Brain microvascular endothelial cell (primary cell): ENCODE measurements around the gene AKAP8.

Experiments used
- DNase-seq: peaks from one replicate; pipeline ENCODE4 v3.0.0-alpha.2; 2020
- H3K27ac ChIP-seq: fragments of 250-450 bp; sonication (Bioruptor Pico); 2 replicates; pipeline ENCODE4 v1.5.1; 2020; ENCODE audit warnings: mild to moderate bottlenecking, moderate library complexity
- H3K27me3 ChIP-seq: fragments of 250-450 bp; sonication (Bioruptor Pico); replicated peaks from 2 replicates; pipeline ENCODE4 v1.5.1; 2020; ENCODE audit warnings: mild to moderate bottlenecking
- H3K36me3 ChIP-seq: fragments of 250-450 bp; sonication (Bioruptor Pico); replicated peaks from 2 replicates; pipeline ENCODE4 v1.5.1; 2020; ENCODE audit warnings: mild to moderate bottlenecking
- H3K4me3 ChIP-seq: 2 replicates; pipeline ENCODE4 v1.5.1; 2011; ENCODE audit warnings: low read depth, mild to moderate bottlenecking, control low read depth, low read length, moderate library complexity
- CTCF ChIP-seq: IDR thresholded peaks from 2 replicates; pipeline ENCODE4 v1.5.1; 2011; ENCODE audit warnings: low read depth, mild to moderate bottlenecking, moderate library complexity, low read length, control low read depth, inconsistent platforms; ENCODE audit errors: missing control alignments
- in situ Hi-C: cut with HindIII; loops from 2 replicates; pipeline ENCODE4 v1.10.0; 2017; ENCODE audit warnings: low sequenced_read_pairs, low pct_ligation_motif_present

The AKAP8 gene

GRCh38 chr19:15401397-15401710 lies 21.8 kb upstream of the AKAP8 start:
- DNase-seq, result no peak
- Histone ChIP-seq H3K36me3 (peaks cover 62% of the 10 kb centered on the region), H3K27ac (no peak overlapping the region), H3K27me3 (no peaks in the 10 kb centered on the region), H3K4me3 (no peak overlapping the region)
- TF ChIP-seq CTCF, result no peak
- in situ Hi-C loops, result no loop called here

- TF ChIP-seq CTCF, result no peak
- in situ Hi-C loops, result no loop called here
- Histone ChIP-seq H3K4me3 (no peak overlapping the region), H3K27ac (no peak overlapping the region), H3K36me3 (peaks cover 67% of the 10 kb centered on the region), H3K27me3 (no peaks in the 10 kb centered on the region)
- DNase-seq, result no peak
Measured at GRCh38 chr19:15400521-15401396, 21.2 kb upstream of the AKAP8 start.

- in situ Hi-C loops, result no loop called here
- H3K27ac ChIP-seq, result no peak overlapping the region
- no peak for DNase-seq
- no peaks in the 10 kb centered on the region for H3K27me3 ChIP-seq
- peaks cover 72% of the 10 kb centered on the region for H3K36me3 ChIP-seq
- H3K4me3 ChIP-seq, result no peak overlapping the region
- TF ChIP-seq CTCF, result no peak
Measured at GRCh38 chr19:15399635-15400034, 20.0 kb upstream of the AKAP8 start.

- Histone ChIP-seq H3K4me3 (no peak overlapping the region), H3K27me3 (no peaks in the 10 kb centered on the region), H3K27ac (no peak overlapping the region), H3K36me3 (peaks cover 72% of the 10 kb centered on the region)
- in situ Hi-C loops, result no loop called here
- DNase-seq, result no peak
- no peak for TF ChIP-seq CTCF
Measured at GRCh38 chr19:15399234-15399515, 19.6 kb upstream of the AKAP8 start.

- TF ChIP-seq CTCF, result no peak
- Histone ChIP-seq H3K4me3 (no peak overlapping the region), H3K27ac (no peak overlapping the region), H3K27me3 (no peaks in the 10 kb centered on the region), H3K36me3 (peaks cover 72% of the 10 kb centered on the region)
- no peak for DNase-seq
- in situ Hi-C loops, result no loop called here
Measured at GRCh38 chr19:15398501-15399233, 19.1 kb upstream of the AKAP8 start.

- H3K4me3 ChIP-seq, result no peak overlapping the region
- in situ Hi-C loops, result no loop called here
- no peak for TF ChIP-seq CTCF
- DNase-seq, result no peak
- H3K27me3 ChIP-seq, result no peaks in the 10 kb centered on the region
- H3K36me3 ChIP-seq, result peaks cover 67% of the 10 kb centered on the region
- H3K27ac ChIP-seq, result no peak overlapping the region
Measured at GRCh38 chr19:15397782-15398181, 18.2 kb upstream of the AKAP8 start.
